Measurements from ENCODE around the gene RFWD3. TPM values are rescaled to one million over a fixed set of nuclear protein-coding genes. Genes with fewer than 3 reads are reported as not detected.

Gene RFWD3
- total RNA-seq, 4 donors from 2014 or later = 14.6 to 32.9 (median 25.1) TPM

DNA sequence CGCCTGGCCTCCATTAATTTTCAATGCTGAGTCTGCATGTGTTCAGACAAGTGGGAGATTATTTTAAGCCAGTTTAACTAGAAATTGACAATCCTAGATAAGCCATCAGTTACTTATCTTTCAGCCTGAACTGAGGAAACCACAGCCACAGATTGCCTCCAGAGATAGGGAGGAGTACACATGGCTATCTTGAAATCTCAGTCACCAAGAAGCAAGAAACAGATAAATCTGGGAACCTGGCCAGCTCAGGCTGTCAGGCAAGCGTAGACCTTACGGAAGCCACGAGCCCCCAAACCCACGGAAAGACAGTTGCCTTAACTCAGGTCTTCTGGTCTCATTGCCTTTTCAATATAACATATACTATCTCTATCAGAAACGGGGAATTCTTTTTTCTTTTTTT lies 57.7 kb downstream of the RFWD3 start:
- Histone ChIP-seq H3K27ac (no peak overlapping the region), H3K4me1 (peaks cover 9 to 21% of the 10 kb centered on the region in 2 donors), H3K4me3 (replicated peaks in 1 of 3) (no peak overlapping the region), H3K9me3 (no peaks in the 10 kb centered on the region), H3K36me3 (no peaks in the 10 kb centered on the region), H3K27me3 (no peaks in the 10 kb centered on the region)
- intact Hi-C loops (cut with DNase I) = no loop called here
- TF ChIP-seq, protein P1, sequence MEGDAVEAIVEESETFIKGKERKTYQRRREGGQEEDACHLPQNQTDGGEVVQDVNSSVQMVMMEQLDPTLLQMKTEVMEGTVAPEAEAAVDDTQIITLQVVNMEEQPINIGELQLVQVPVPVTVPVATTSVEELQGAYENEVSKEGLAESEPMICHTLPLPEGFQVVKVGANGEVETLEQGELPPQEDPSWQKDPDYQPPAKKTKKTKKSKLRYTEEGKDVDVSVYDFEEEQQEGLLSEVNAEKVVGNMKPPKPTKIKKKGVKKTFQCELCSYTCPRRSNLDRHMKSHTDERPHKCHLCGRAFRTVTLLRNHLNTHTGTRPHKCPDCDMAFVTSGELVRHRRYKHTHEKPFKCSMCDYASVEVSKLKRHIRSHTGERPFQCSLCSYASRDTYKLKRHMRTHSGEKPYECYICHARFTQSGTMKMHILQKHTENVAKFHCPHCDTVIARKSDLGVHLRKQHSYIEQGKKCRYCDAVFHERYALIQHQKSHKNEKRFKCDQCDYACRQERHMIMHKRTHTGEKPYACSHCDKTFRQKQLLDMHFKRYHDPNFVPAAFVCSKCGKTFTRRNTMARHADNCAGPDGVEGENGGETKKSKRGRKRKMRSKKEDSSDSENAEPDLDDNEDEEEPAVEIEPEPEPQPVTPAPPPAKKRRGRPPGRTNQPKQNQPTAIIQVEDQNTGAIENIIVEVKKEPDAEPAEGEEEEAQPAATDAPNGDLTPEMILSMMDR (IDR thresholded peaks at IDR 0.05) = no peak
- TF ChIP-seq POLR2A (IDR thresholded peaks at IDR 0.05) = no peak
- no peak for DNase-seq
- WGBS, 2 donors = 84 to 85% methylated on average over 6 of the region's 6 CpGs

DNA sequence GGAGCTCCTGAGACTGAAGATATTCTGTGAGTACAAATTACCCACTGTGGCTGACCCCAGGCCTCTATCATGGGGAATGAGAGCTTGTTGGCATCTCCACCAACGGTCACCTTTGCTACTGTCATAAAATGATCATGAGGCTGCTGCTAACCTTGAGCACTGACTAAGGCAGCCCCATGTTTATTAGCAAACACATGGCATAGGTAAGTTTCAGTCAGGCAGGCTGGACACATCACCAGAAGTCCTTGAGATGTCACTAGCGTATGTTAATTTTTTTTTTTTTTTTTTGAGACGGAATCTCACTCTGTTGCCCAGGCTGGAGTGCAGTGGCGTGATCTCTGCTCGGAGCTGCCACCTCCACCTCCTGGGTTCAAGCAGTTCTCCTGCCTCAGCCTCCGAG lies 58.3 kb downstream of the RFWD3 start:
- TF ChIP-seq POLR2A (IDR thresholded peaks at IDR 0.05) = no peak
- TF ChIP-seq, protein P1 (IDR thresholded peaks at IDR 0.05) = no peak
- no peak for DNase-seq
- H3K4me3 ChIP-seq (replicated peaks in 1 of 3) = no peak overlapping the region
- no peaks in the 10 kb centered on the region for H3K27me3 ChIP-seq
- H3K9me3 ChIP-seq = no peaks in the 10 kb centered on the region
- intact Hi-C loops (cut with DNase I) = no loop called here
- 70 to 84% methylated on average over 6 of the region's 6 CpGs for WGBS, 2 donors
- peaks cover 11 to 23% of the 10 kb centered on the region in 2 donors for H3K4me1 ChIP-seq
- no peak overlapping the region for H3K27ac ChIP-seq
- no peaks in the 10 kb centered on the region for H3K36me3 ChIP-seq

DNA sequence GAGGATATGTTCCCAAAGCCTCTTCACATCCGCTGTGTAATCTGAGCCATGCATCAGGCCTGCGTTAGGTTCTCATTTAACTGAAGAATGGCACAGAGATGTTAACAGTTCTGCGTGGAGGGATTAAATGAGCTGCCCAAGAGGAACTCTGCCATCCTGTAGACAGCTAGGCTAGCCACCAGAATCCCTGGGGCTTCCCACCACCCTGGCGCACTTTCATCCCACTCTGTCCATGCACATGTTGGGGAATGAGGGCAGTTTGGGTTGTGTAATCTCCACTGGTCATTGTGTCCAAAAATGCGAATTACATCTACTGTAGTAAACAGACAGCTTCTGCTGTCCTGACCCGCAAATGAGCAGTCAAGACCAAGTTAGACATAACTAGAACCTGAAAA lies 58.7 kb downstream of the RFWD3 start:
- no peaks in the 10 kb centered on the region for H3K27me3 ChIP-seq
- no peak overlapping the region for H3K4me3 ChIP-seq (replicated peaks in 1 of 3)
- H3K27ac ChIP-seq = no peak overlapping the region
- H3K4me1 ChIP-seq = peaks cover 12 to 23% of the 10 kb centered on the region in 2 donors
- WGBS, 2 donors = 75 to 85% methylated on average over 6 of the region's 6 CpGs
- no peaks in the 10 kb centered on the region for H3K9me3 ChIP-seq
- H3K36me3 ChIP-seq = no peaks in the 10 kb centered on the region
- DNase-seq = no peak
- TF ChIP-seq, protein P1 (IDR thresholded peaks at IDR 0.05) = no peak
- TF ChIP-seq POLR2A (IDR thresholded peaks at IDR 0.05) = no peak
- intact Hi-C loops (cut with DNase I) = no loop called here

DNA sequence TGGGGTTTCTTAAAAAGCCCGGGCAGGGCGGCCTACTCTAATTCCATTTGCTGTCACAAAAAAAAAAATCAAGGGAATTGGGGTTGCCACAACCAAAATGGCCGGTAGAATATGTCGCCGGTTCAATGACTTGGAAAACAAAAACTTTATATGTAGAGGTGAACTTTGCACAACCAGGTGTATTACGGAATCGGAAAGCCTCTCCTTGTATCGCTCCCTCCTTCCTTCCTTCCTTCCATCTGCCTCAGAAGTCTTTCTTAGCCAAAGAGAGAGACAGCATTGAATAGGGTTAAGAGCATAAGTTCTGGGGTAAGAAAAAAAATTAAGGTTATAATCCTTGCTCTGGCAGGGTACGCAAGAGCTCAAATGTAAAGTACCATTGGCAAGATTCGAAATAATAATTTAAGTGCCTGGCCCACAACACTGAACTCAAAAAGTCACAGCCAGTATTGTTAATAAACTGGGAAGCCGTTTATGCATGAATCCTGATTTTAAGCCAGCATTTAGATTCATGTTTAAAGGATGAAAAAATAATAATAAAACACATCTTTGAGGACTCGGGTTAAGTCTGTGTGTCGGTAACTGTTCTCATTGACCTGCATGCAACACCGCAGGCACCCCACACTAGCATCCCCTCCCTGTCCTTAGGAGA lies 59.2 kb downstream of the RFWD3 start:
- intact Hi-C loops (cut with DNase I) = no loop called here
- 17 to 20% methylated on average over 14 of the region's 14 CpGs for WGBS, 2 donors
- TF ChIP-seq, protein P1 (IDR thresholded peaks at IDR 0.05) = no peak
- no peak for TF ChIP-seq POLR2A (IDR thresholded peaks at IDR 0.05)
- Histone ChIP-seq H3K9me3 (no peaks in the 10 kb centered on the region), H3K4me1 (peaks cover 12 to 23% of the 10 kb centered on the region in 2 donors), H3K36me3 (no peaks in the 10 kb centered on the region), H3K27me3 (no peaks in the 10 kb centered on the region), H3K4me3 (replicated peaks in 1 of 3) (peak overlapping the region in 2 of 3 donors; percentile 32 to 87), H3K27ac (peak overlapping the region; percentile 85 to 95 (median 90))
- no peak for DNase-seq

DNA sequence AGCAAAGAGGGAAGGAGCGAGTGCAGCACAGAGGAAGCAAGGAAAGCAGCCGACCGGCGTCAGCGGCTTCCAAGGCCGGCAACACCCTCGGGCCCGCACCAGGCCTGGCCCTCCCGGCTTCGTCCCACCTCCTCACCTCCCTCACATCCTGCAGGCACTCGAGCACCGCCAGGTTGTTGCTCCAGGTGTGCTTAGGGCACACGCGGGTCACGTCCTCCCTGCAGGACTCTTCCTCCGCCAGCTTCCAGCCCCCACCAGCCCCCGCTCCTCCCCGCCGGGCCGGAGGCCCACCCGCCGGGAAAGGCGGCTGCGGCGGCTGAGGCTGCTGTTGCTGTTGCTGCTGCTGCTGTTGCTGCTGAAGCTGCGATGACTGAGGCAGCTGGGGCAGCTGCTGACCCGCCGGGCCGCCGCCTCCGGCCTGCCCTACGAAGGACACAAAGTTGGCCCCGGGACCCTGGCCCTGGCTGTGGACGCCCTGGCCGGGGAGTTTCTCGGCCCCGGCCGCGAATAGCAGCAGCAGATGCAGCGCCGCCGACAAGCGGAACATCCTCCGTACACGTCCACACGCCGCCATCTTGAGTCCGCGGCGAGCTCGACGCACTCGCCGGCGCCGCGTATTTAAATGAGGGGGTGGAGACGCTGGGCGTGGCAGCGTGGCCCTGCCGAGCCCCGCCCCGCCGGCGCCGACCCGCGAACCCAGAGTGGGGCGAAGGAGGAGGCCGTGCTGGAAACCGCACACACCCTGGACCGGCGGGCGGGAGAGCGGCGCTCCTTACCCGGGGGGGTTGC lies 60.0 kb downstream of the RFWD3 start, which contains the start of gene GLG1:
GLG1 (minus strand) TSS at position 594 of the 789 bp plus-strand sequence; CDS start at position 574, 20 bp downstream.
- 0% methylated on average over 15 to 42 of the region's 77 CpGs for WGBS, 2 donors
- Histone ChIP-seq H3K27ac (peak within 1 kb of the TSS; percentile 85 to 95 (median 90)), H3K9me3 (no peaks in the 10 kb centered on the region), H3K36me3 (no peaks in the 10 kb centered on the region), H3K4me1 (peaks cover 12 to 23% of the 10 kb centered on the region in 2 donors), H3K27me3 (no peaks in the 10 kb centered on the region), H3K4me3 (replicated peaks in 1 of 3) (peak within 1 kb of the TSS; percentile 87 to 98 (median 95))
- peak; percentile 90 to 91 for DNase-seq
- intact Hi-C loops (cut with DNase I) = no loop called here
- TF ChIP-seq, protein P1 (IDR thresholded peaks at IDR 0.05) = no peak
- TF ChIP-seq POLR2A (IDR thresholded peaks at IDR 0.05) = peak; percentile 79 to 93

Measured in thyroid gland (tissue), 4 donors.